ENCODE measurements around the gene SUN1. TPM values are rescaled to one million over a fixed set of nuclear protein-coding genes. Genes with fewer than 3 reads are reported as not detected.

The SUN1 gene
- total and polyA plus RNA-seq, 2 of the 8 experiments (the other 6 are each of a cell fraction or from before 2014, with no cell fraction given), result 108 to 158 TPM

DNA sequence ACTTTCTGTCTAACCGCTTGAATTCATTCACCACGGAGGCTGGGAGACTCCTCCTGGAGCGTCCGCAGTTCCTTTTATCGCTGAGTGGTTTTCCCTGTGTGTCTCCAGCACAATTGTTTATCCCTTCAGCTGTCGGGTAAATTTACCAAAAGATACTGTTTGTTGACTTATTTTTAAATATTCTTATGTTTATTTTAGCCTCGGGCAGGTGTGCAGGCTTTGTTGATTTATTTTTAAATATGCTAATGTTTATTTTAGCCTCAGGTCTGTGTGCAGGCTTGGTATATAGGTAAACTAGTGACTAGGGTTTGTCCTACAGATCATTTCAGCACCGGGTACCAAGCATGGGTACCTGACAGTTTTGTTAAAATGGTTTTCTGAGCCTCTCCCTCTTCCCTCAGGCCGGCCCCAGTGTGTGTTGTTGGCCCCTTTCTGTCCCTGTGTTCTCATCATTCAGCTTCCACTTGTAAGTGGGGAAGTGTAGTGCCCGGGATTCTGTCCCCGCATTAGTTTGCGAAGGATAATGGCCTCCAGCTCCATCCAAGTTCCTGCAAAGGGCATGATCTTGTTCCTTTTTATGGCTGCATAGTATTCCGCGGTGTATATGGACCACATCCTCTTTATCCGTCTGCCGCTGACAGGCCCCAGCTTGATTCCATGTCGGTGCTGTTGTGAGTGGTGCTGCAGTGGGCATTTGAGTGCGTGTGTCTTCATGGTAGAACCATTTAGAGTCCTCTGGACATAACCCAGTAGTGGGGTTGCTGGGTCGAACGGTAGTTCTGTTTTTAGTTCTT, 49.4 kb downstream of the SUN1 start (continued):
- TF ChIP-seq CHD7 (IDR thresholded peaks at IDR 0.05; ENCODE audit: insufficient replicate concordance, low read length) (no peak), BCL11A (IDR thresholded peaks at IDR 0.05; ENCODE audit: low read depth in 2 of 2, low read length in 2 of 2) (no peak), E2F6 (IDR thresholded peaks at IDR 0.05) (no peak), POU5F1 (IDR thresholded peaks at IDR 0.05; ENCODE audit: low read depth, low read length) (no peak)
